Right lobe of liver (tissue), 4 donors: ENCODE measurements around the gene RBBP7.

Experiments used
- POLR2A ChIP-seq: fragments of 450-650 bp; IDR thresholded peaks from one replicate; pipeline ENCODE4 v1.6.1; 2017; ENCODE audit warnings: antibody characterized with exemption, mild to moderate bottlenecking
- TF ChIP-seq, protein P1 (sequence below), 4 donors: fragments of 200-600 bp in 3 of 4; fragments of 450-650 bp in 1 of 4; IDR thresholded peaks; one replicate each; pipeline versions ENCODE4 v1.5.1 to v1.8.0; 2016 to 2022; ENCODE audit warnings: antibody characterized with exemption in 4 of 4, mild to moderate bottlenecking in 2 of 4
- donor health status: DM: no; HTN: no; CAD: no.
- donor health status: DM: no; HTN: no; CAD: no.
- donor health status: DM: no; HTN: yes; CAD: no.

DNA sequence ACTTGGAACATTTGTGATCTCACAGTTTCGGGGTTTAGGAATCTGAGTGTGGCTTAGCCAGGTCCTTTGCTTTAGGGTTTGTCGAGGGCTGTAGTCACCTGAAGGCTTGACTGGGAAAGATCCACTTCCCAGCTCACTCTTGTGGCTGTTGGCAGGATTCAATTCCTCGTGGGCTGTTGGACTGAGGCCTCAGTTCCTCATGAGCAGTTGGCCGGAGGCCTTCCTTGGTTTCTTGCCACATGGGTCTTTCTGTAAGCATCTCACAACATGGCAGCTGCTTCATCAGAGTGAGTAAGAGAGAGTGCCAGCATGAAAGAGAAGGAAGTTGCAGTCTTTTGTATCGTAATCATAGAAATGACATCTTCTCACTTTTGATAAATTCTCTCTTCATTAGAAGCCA is 72.8 kb downstream of the RBBP7 start:
- TF ChIP-seq, protein P1, sequence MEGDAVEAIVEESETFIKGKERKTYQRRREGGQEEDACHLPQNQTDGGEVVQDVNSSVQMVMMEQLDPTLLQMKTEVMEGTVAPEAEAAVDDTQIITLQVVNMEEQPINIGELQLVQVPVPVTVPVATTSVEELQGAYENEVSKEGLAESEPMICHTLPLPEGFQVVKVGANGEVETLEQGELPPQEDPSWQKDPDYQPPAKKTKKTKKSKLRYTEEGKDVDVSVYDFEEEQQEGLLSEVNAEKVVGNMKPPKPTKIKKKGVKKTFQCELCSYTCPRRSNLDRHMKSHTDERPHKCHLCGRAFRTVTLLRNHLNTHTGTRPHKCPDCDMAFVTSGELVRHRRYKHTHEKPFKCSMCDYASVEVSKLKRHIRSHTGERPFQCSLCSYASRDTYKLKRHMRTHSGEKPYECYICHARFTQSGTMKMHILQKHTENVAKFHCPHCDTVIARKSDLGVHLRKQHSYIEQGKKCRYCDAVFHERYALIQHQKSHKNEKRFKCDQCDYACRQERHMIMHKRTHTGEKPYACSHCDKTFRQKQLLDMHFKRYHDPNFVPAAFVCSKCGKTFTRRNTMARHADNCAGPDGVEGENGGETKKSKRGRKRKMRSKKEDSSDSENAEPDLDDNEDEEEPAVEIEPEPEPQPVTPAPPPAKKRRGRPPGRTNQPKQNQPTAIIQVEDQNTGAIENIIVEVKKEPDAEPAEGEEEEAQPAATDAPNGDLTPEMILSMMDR (IDR thresholded peaks at IDR 0.05), result no peak
- no peak for TF ChIP-seq POLR2A
